ENCODE data around the gene RASAL2. TPM values are rescaled to one million over a fixed set of nuclear protein-coding genes. Genes with fewer than 3 reads are reported as not detected.

Gene RASAL2
- total RNA-seq, 1 experiment from 2014 or later, result 31.6 TPM

GRCh38 chr1:178503849-178504248 lies 409.9 kb downstream of the RASAL2 start:
- DNase-seq (ENCODE audit: low read depth, low spot score), result no peak
- no peaks in the 10 kb centered on the region for H3K4me1 ChIP-seq (ENCODE audit: control insufficient read depth, insufficient read depth, low read length)
- H3K4me3 ChIP-seq (ENCODE audit: low read depth in 2 of 2, low read length in 2 of 2), result no peak overlapping the region
- no peaks in the 10 kb centered on the region for H3K27me3 ChIP-seq (ENCODE audit: control insufficient read depth, insufficient read depth, low read length)
- intact Hi-C loops (cut with micrococcal nuclease; ENCODE audit: unreplicated experiment), result no loop called here
- no peak for ATAC-seq
- no peaks in the 10 kb centered on the region for H3K36me3 ChIP-seq (ENCODE audit: control insufficient read depth, insufficient read depth, low read length)
- in situ Hi-C loops (cut with HindIII; ENCODE audit: low pct_unique_long_range_greater_than_20kb, low sequenced_read_pairs), result no loop called here
- no peak overlapping the region for H3K27ac ChIP-seq (ENCODE audit: low read length)
- ChIA-PET CTCF (no interaction called here), POLR2A (no interaction called here)
- TF ChIP-seq SIN3A (IDR thresholded peaks at IDR 0.05; ENCODE audit: borderline replicate concordance, insufficient read depth, low read depth, low read length) (no peak), REST (IDR thresholded peaks at IDR 0.05; ENCODE audit: insufficient read depth in 1 of 2, low read depth in 2 of 2, low read length in 1 of 2) (no peak), TCF7L2 (IDR thresholded peaks at IDR 0.05; ENCODE audit: low read depth, low read length) (no peak), POLR2AphosphoS5 (IDR thresholded peaks at IDR 0.05; ENCODE audit: low read depth, low read length) (no peak), CTCF (IDR thresholded peaks at IDR 0.05) (no peak)
- no TSS peak for BruUV-seq (replicated peaks)
- H3K9me3 ChIP-seq (ENCODE audit: control insufficient read depth, insufficient read depth, low read depth, low read length), result no peaks in the 10 kb centered on the region

- POLR2A ChIA-PET, result no interaction called here
- no TSS peak for BruUV-seq (replicated peaks)
- Histone ChIP-seq H3K9me3 (ENCODE audit: control insufficient read depth, insufficient read depth, low read depth, low read length) (no peaks in the 10 kb centered on the region), H3K36me3 (ENCODE audit: control insufficient read depth, insufficient read depth, low read length) (no peaks in the 10 kb centered on the region), H3K4me3 (ENCODE audit: low read depth in 2 of 2, low read length in 2 of 2) (no peak overlapping the region), H3K27ac (ENCODE audit: low read length) (no peak overlapping the region), H3K4me1 (ENCODE audit: control insufficient read depth, insufficient read depth, low read length) (no peaks in the 10 kb centered on the region), H3K27me3 (ENCODE audit: control insufficient read depth, insufficient read depth, low read length) (no peaks in the 10 kb centered on the region)
- TF ChIP-seq TCF7L2 (IDR thresholded peaks at IDR 0.05; ENCODE audit: low read depth, low read length), result no peak
- TF ChIP-seq POLR2AphosphoS5 (IDR thresholded peaks at IDR 0.05; ENCODE audit: low read depth, low read length), result no peak
- TF ChIP-seq SIN3A (IDR thresholded peaks at IDR 0.05; ENCODE audit: borderline replicate concordance, insufficient read depth, low read depth, low read length), result no peak
- TF ChIP-seq CTCF (IDR thresholded peaks at IDR 0.05), result no peak
- TF ChIP-seq REST (IDR thresholded peaks at IDR 0.05; ENCODE audit: insufficient read depth in 1 of 2, low read depth in 2 of 2, low read length in 1 of 2), result no peak
- in situ Hi-C loops (cut with HindIII; ENCODE audit: low pct_unique_long_range_greater_than_20kb, low sequenced_read_pairs) (no loop called here), intact Hi-C loops (cut with micrococcal nuclease; ENCODE audit: unreplicated experiment) (no loop called here)
- CTCF ChIA-PET, result no interaction called here
- DNase-seq (ENCODE audit: low read depth, low spot score), result no peak
- no peak for ATAC-seq
Observed at GRCh38 chr1:178504286-178504685, 410.4 kb downstream of the RASAL2 start.
